ENCODE data around the gene EDN1. TPM values are rescaled to one million over a fixed set of nuclear protein-coding genes. Genes with fewer than 3 reads are reported as not detected.

EDN1 gene
- total and polyA plus RNA-seq, 3 donors from 2014 or later: 6.4 to 18.4 (median 12.8) TPM

- Histone ChIP-seq H3K36me3 (ENCODE audit: low read depth, missing control alignments) (no peaks in the 10 kb centered on the region), H3K9me3 (no peaks in the 10 kb centered on the region), H3K4me3 (no peak overlapping the region), H3K4me1 (no peaks in the 10 kb centered on the region), H3K27ac (no peak overlapping the region), H3K27me3 (no peaks in the 10 kb centered on the region)
- TF ChIP-seq, protein P1, sequence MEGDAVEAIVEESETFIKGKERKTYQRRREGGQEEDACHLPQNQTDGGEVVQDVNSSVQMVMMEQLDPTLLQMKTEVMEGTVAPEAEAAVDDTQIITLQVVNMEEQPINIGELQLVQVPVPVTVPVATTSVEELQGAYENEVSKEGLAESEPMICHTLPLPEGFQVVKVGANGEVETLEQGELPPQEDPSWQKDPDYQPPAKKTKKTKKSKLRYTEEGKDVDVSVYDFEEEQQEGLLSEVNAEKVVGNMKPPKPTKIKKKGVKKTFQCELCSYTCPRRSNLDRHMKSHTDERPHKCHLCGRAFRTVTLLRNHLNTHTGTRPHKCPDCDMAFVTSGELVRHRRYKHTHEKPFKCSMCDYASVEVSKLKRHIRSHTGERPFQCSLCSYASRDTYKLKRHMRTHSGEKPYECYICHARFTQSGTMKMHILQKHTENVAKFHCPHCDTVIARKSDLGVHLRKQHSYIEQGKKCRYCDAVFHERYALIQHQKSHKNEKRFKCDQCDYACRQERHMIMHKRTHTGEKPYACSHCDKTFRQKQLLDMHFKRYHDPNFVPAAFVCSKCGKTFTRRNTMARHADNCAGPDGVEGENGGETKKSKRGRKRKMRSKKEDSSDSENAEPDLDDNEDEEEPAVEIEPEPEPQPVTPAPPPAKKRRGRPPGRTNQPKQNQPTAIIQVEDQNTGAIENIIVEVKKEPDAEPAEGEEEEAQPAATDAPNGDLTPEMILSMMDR (IDR thresholded peaks at IDR 0.05): no peak
- no peak for TF ChIP-seq POLR2A (IDR thresholded peaks at IDR 0.05)
- intact Hi-C loops (cut with DNase I; ENCODE audit: low total_unique reads): no loop called here
- 52 to 62% methylated on average over 6 of the region's 6 CpGs for WGBS, 2 donors
- DNase-seq: no peak
Measured at GRCh38 chr6:12245763-12246718, 44.1 kb upstream of the EDN1 start.

- no peak overlapping the region for H3K27ac ChIP-seq
- 94 to 96% methylated on average over 2 of the region's 2 CpGs for WGBS, 2 donors
- no peaks in the 10 kb centered on the region for H3K9me3 ChIP-seq
- H3K36me3 ChIP-seq (ENCODE audit: low read depth, missing control alignments): no peaks in the 10 kb centered on the region
- no peak for DNase-seq
- TF ChIP-seq, protein P1 (IDR thresholded peaks at IDR 0.05): no peak
- no peak for TF ChIP-seq POLR2A (IDR thresholded peaks at IDR 0.05)
- intact Hi-C loops (cut with DNase I; ENCODE audit: low total_unique reads): no loop called here
- no peak overlapping the region for H3K4me3 ChIP-seq
- H3K27me3 ChIP-seq: no peaks in the 10 kb centered on the region
- no peaks in the 10 kb centered on the region for H3K4me1 ChIP-seq
Measured at GRCh38 chr6:12246900-12247299, 43.3 kb upstream of the EDN1 start.

GRCh38 chr6:12249541-12250382, 40.4 kb upstream of the EDN1 start:
- no peaks in the 10 kb centered on the region for H3K27me3 ChIP-seq
- WGBS, 2 donors: 88 to 93% methylated on average over 4 of the region's 4 CpGs
- no peak overlapping the region for H3K4me3 ChIP-seq
- DNase-seq: no peak
- no peaks in the 10 kb centered on the region for H3K36me3 ChIP-seq (ENCODE audit: low read depth, missing control alignments)
- intact Hi-C loops (cut with DNase I; ENCODE audit: low total_unique reads): no loop called here
- TF ChIP-seq, protein P1 (IDR thresholded peaks at IDR 0.05): no peak
- TF ChIP-seq POLR2A (IDR thresholded peaks at IDR 0.05): no peak
- no peaks in the 10 kb centered on the region for H3K4me1 ChIP-seq
- H3K9me3 ChIP-seq: no peaks in the 10 kb centered on the region
- no peak overlapping the region for H3K27ac ChIP-seq

GRCh38 chr6:12250383-12250770, 39.8 kb upstream of the EDN1 start:
- WGBS, 2 donors: 73 to 77% methylated on average over 1 of the region's 1 CpG
- no peak overlapping the region for H3K27ac ChIP-seq
- H3K27me3 ChIP-seq: no peaks in the 10 kb centered on the region
- H3K36me3 ChIP-seq (ENCODE audit: low read depth, missing control alignments): no peaks in the 10 kb centered on the region
- H3K4me1 ChIP-seq: no peaks in the 10 kb centered on the region
- intact Hi-C loops (cut with DNase I; ENCODE audit: low total_unique reads): no loop called here
- H3K4me3 ChIP-seq: no peak overlapping the region
- no peaks in the 10 kb centered on the region for H3K9me3 ChIP-seq
- DNase-seq: no peak
- TF ChIP-seq, protein P1 (IDR thresholded peaks at IDR 0.05): no peak
- TF ChIP-seq POLR2A (IDR thresholded peaks at IDR 0.05): no peak

Measured in testis (tissue), 3 donors.